HEK293 (cell line): ENCODE results near the gene KCNK17.

Experiments used
- BCL11B ChIP-seq: fragments of 450-650 bp; formaldehyde crosslinking; IDR thresholded peaks from 2 replicates; pipeline ENCODE4 v1.5.1; 2016; ENCODE audit warnings: low read depth, missing biosample characterization, missing genetic modification characterization
- GLI4 ChIP-seq: fragments of 450-650 bp; formaldehyde crosslinking; IDR thresholded peaks from 2 replicates; pipeline ENCODE4 v1.5.1; 2016; ENCODE audit warnings: missing biosample characterization, missing genetic modification characterization
- KLF1 ChIP-seq: fragments of 450-650 bp; formaldehyde crosslinking; IDR thresholded peaks from 2 replicates; pipeline ENCODE4 v1.5.1; 2016; ENCODE audit warnings: missing biosample characterization, missing genetic modification characterization
- SALL2 ChIP-seq: fragments of 450-650 bp; formaldehyde crosslinking; IDR thresholded peaks from 2 replicates; pipeline ENCODE4 v1.5.0; 2017; ENCODE audit warnings: missing biosample characterization, mild to moderate bottlenecking, missing genetic modification characterization, borderline replicate concordance
- SCRT2 ChIP-seq: fragments of 450-650 bp; formaldehyde crosslinking; IDR thresholded peaks from 2 replicates; pipeline ENCODE4 v1.5.1; 2016; ENCODE audit warnings: missing biosample characterization, missing genetic modification characterization
- YY2 ChIP-seq: fragments of 450-650 bp; formaldehyde crosslinking; IDR thresholded peaks from 2 replicates; pipeline ENCODE4 v1.5.1; 2016; ENCODE audit warnings: missing biosample characterization, missing genetic modification characterization
- ZBTB48 ChIP-seq: fragments of 450-650 bp; formaldehyde crosslinking; IDR thresholded peaks from 2 replicates; pipeline ENCODE4 v1.5.1; 2016; ENCODE audit warnings: missing biosample characterization, missing genetic modification characterization
- ZNF121 ChIP-seq: fragments of 450-650 bp; formaldehyde crosslinking; IDR thresholded peaks from 2 replicates; pipeline ENCODE4 v1.5.1; 2016; ENCODE audit warnings: missing biosample characterization, missing genetic modification characterization
- ZNF155 ChIP-seq: fragments of 450-650 bp; formaldehyde crosslinking; IDR thresholded peaks from 2 replicates; pipeline ENCODE4 v1.5.1; 2016; ENCODE audit warnings: missing biosample characterization, missing genetic modification characterization
- ZNF16 ChIP-seq: fragments of 450-650 bp; formaldehyde crosslinking; IDR thresholded peaks from 2 replicates; pipeline ENCODE4 v1.5.1; 2016; ENCODE audit warnings: low read depth, missing biosample characterization, missing genetic modification characterization
- ZNF184 ChIP-seq: fragments of 450-650 bp; IDR thresholded peaks from 2 replicates; pipeline ENCODE4 v1.5.1; 2018; ENCODE audit warnings: missing biosample characterization, mild to moderate bottlenecking, missing genetic modification characterization
- ZNF19 ChIP-seq: fragments of 450-650 bp; formaldehyde crosslinking; IDR thresholded peaks from 2 replicates; pipeline ENCODE4; 2016; ENCODE audit warnings: missing biosample characterization, missing genetic modification characterization, low read depth
- ZNF221 ChIP-seq: fragments of 450-650 bp; formaldehyde crosslinking; IDR thresholded peaks from 2 replicates; pipeline ENCODE4 v1.5.1; 2017; ENCODE audit warnings: missing biosample characterization, missing genetic modification characterization, borderline replicate concordance
- ZNF423 ChIP-seq: fragments of 450-650 bp; formaldehyde crosslinking; IDR thresholded peaks from 2 replicates; pipeline ENCODE4 v1.5.1; 2016; ENCODE audit warnings: missing biosample characterization, missing genetic modification characterization
- ZNF473 ChIP-seq: fragments of 450-650 bp; formaldehyde crosslinking; IDR thresholded peaks from 2 replicates; pipeline ENCODE4 v1.5.1; 2017; ENCODE audit warnings: missing biosample characterization, missing genetic modification characterization
- ZNF501 ChIP-seq: fragments of 450-650 bp; formaldehyde crosslinking; IDR thresholded peaks from 2 replicates; pipeline ENCODE4 v1.5.1; 2016; ENCODE audit warnings: missing biosample characterization, missing genetic modification characterization
- ZNF548 ChIP-seq: fragments of 450-650 bp; formaldehyde crosslinking; IDR thresholded peaks from 2 replicates; pipeline ENCODE4 v1.5.1; 2016; ENCODE audit warnings: missing biosample characterization, missing genetic modification characterization
- ZNF585B ChIP-seq: fragments of 450-650 bp; formaldehyde crosslinking; IDR thresholded peaks from 2 replicates; pipeline ENCODE4 v1.5.1; 2016; ENCODE audit warnings: missing biosample characterization, missing genetic modification characterization
- ZNF621 ChIP-seq: fragments of 450-650 bp; formaldehyde crosslinking; IDR thresholded peaks from 2 replicates; pipeline ENCODE4 v1.5.1; 2017; ENCODE audit warnings: missing biosample characterization, missing genetic modification characterization
- ZNF664 ChIP-seq: fragments of 450-650 bp; formaldehyde crosslinking; IDR thresholded peaks from 2 replicates; pipeline ENCODE4 v1.5.1; 2016; ENCODE audit warnings: missing biosample characterization, missing genetic modification characterization
- ZNF701 ChIP-seq: fragments of 450-650 bp; formaldehyde crosslinking; IDR thresholded peaks from 2 replicates; pipeline ENCODE4 v1.5.1; 2016; ENCODE audit warnings: missing biosample characterization, missing genetic modification characterization
- ZNF785 ChIP-seq: fragments of 450-650 bp; formaldehyde crosslinking; IDR thresholded peaks from 2 replicates; pipeline ENCODE4 v1.5.1; 2016; ENCODE audit warnings: missing biosample characterization, missing genetic modification characterization
- TF ChIP-seq, protein P1 (sequence below): fragments of 450-650 bp; formaldehyde crosslinking; IDR thresholded peaks from 2 replicates; pipeline ENCODE4 v1.5.1; 2016; ENCODE audit warnings: missing biosample characterization, missing genetic modification characterization
- TF ChIP-seq, protein P2 (sequence below): fragments of 450-650 bp; formaldehyde crosslinking; IDR thresholded peaks from 2 replicates; pipeline ENCODE4 v1.5.1; 2016; ENCODE audit warnings: missing biosample characterization, missing genetic modification characterization
- TF ChIP-seq, protein P3 (sequence below): fragments of 450-650 bp; formaldehyde crosslinking; IDR thresholded peaks from 2 replicates; pipeline ENCODE4 v1.5.1; 2016; ENCODE audit warnings: missing biosample characterization, missing genetic modification characterization
- TF ChIP-seq, protein P4 (sequence below): fragments of 450-650 bp; formaldehyde crosslinking; IDR thresholded peaks from 2 replicates; pipeline ENCODE4 v1.5.1; 2017; ENCODE audit warnings: missing biosample characterization, missing genetic modification characterization
- TF ChIP-seq, protein P5 (sequence below): fragments of 450-650 bp; formaldehyde crosslinking; IDR thresholded peaks from 2 replicates; pipeline ENCODE4 v1.5.1; 2016; ENCODE audit warnings: missing biosample characterization, missing genetic modification characterization, borderline replicate concordance

KCNK17 gene

DNA sequence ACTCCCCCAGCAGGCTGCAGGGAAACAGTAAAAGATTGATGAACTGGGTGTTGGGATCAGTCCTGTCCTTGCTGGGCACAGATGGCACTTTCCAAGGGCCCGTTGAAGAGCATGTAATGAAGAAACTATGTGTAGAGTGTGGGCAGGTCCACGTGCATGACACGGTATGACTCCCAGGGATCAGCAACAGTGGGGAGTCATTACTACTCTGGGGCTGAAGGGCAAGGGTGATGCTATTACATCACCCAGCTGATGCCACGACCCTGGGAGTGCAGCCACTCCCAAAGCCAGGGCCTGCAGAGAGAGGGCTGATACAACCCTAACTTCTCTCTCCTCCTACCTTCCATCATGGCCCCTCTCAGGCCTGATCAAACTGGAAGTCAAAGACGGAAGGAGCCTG lies 20.1 kb downstream of the KCNK17 start (continued):
- TF ChIP-seq, protein P1, sequence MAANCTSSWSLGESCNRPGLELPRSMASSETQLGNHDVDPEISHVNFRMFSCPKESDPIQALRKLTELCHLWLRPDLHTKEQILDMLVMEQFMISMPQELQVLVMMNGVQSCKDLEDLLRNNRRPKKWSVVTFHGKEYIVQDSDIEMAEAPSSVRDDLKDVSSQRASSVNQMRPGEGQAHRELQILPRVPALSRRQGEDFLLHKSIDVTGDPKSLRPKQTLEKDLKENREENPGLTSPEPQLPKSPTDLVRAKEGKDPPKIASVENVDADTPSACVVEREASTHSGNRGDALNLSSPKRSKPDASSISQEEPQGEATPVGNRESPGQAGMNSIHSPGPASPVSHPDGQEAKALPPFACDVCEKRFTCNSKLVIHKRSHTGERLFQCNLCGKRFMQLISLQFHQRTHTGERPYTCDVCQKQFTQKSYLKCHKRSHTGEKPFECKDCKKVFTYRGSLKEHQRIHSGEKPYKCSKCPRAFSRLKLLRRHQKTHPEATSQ (tag by site-specific recombination): no peak
- no peak for TF ChIP-seq ZNF621 (tag by site-specific recombination)
- TF ChIP-seq ZNF473 (tag by site-specific recombination): no peak
- no peak for TF ChIP-seq ZNF701
- no peak for TF ChIP-seq YY2
- no peak for TF ChIP-seq ZNF184 (tag by site-specific recombination)
- no peak for TF ChIP-seq ZNF121 (tag by site-specific recombination)
- TF ChIP-seq, protein P2, sequence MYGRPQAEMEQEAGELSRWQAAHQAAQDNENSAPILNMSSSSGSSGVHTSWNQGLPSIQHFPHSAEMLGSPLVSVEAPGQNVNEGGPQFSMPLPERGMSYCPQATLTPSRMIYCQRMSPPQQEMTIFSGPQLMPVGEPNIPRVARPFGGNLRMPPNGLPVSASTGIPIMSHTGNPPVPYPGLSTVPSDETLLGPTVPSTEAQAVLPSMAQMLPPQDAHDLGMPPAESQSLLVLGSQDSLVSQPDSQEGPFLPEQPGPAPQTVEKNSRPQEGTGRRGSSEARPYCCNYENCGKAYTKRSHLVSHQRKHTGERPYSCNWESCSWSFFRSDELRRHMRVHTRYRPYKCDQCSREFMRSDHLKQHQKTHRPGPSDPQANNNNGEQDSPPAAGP (tag by site-specific recombination): peak; percentile 82; the same call in 1 of the 2 replicates
- no peak for TF ChIP-seq KLF1 (tag by site-specific recombination)
- no peak for TF ChIP-seq BCL11B (tag by site-specific recombination)
- no peak for TF ChIP-seq SALL2 (tag by site-specific recombination)
- TF ChIP-seq ZNF19 (tag by site-specific recombination): no peak
- TF ChIP-seq ZNF16 (tag by site-specific recombination): no peak
- TF ChIP-seq ZNF664 (tag by site-specific recombination): no peak
- peak; percentile 57; the same call in 1 of the 2 replicates for TF ChIP-seq ZNF548 (tag by site-specific recombination)
- no peak for TF ChIP-seq ZNF155
- TF ChIP-seq ZNF585B: no peak
- no peak for TF ChIP-seq ZNF785 (tag by site-specific recombination)
- TF ChIP-seq SCRT2 (tag by site-specific recombination): no peak
- TF ChIP-seq, protein P3, sequence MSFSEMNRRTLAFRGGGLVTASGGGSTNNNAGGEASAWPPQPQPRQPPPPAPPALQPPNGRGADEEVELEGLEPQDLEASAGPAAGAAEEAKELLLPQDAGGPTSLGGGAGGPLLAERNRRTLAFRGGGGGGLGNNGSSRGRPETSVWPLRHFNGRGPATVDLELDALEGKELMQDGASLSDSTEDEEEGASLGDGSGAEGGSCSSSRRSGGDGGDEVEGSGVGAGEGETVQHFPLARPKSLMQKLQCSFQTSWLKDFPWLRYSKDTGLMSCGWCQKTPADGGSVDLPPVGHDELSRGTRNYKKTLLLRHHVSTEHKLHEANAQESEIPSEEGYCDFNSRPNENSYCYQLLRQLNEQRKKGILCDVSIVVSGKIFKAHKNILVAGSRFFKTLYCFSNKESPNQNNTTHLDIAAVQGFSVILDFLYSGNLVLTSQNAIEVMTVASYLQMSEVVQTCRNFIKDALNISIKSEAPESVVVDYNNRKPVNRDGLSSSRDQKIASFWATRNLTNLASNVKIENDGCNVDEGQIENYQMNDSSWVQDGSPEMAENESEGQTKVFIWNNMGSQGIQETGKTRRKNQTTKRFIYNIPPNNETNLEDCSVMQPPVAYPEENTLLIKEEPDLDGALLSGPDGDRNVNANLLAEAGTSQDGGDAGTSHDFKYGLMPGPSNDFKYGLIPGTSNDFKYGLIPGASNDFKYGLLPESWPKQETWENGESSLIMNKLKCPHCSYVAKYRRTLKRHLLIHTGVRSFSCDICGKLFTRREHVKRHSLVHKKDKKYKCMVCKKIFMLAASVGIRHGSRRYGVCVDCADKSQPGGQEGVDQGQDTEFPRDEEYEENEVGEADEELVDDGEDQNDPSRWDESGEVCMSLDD (tag by site-specific recombination): no peak
- no peak for TF ChIP-seq GLI4 (tag by site-specific recombination)
- TF ChIP-seq, protein P4, sequence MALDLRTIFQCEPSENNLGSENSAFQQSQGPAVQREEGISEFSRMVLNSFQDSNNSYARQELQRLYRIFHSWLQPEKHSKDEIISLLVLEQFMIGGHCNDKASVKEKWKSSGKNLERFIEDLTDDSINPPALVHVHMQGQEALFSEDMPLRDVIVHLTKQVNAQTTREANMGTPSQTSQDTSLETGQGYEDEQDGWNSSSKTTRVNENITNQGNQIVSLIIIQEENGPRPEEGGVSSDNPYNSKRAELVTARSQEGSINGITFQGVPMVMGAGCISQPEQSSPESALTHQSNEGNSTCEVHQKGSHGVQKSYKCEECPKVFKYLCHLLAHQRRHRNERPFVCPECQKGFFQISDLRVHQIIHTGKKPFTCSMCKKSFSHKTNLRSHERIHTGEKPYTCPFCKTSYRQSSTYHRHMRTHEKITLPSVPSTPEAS: no peak
- TF ChIP-seq ZNF221 (tag by site-specific recombination): no peak
- TF ChIP-seq ZNF423: no peak
- TF ChIP-seq, protein P5, sequence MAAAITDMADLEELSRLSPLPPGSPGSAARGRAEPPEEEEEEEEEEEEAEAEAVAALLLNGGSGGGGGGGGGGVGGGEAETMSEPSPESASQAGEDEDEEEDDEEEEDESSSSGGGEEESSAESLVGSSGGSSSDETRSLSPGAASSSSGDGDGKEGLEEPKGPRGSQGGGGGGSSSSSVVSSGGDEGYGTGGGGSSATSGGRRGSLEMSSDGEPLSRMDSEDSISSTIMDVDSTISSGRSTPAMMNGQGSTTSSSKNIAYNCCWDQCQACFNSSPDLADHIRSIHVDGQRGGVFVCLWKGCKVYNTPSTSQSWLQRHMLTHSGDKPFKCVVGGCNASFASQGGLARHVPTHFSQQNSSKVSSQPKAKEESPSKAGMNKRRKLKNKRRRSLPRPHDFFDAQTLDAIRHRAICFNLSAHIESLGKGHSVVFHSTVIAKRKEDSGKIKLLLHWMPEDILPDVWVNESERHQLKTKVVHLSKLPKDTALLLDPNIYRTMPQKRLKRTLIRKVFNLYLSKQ: no peak
- TF ChIP-seq ZBTB48 (tag by site-specific recombination): 0 out of 2 replicates have a peak, but pooled peaks have one; percentile 29
- TF ChIP-seq ZNF501 (tag by site-specific recombination): no peak
- TF ChIP-seq, all 188 proteins: peak for 5
